ENCODE results near the gene GPR75.

Gene GPR75

GRCh38 chr2:53818854-53819435, 40.8 kb downstream of the GPR75 start:
- 94 to 96% methylated on average over 3 of the region's 3 CpGs for WGBS, 2 experiments
- Histone ChIP-seq H3K36me3 (ENCODE audit: control insufficient read depth, insufficient read depth, low read length) (no peaks in the 10 kb centered on the region), H3K27ac (ENCODE audit: insufficient read depth, low read depth, low read length, poor library complexity, severe bottlenecking) (no peak overlapping the region)

GRCh38 chr2:53813151-53813550, 46.6 kb downstream of the GPR75 start:
- Histone ChIP-seq H3K4me1 (ENCODE audit: control insufficient read depth, insufficient read depth, low read length) (no peaks in the 10 kb centered on the region), H3K36me3 (ENCODE audit: control insufficient read depth, insufficient read depth, low read length) (peaks cover 4% of the 10 kb centered on the region), H3K27ac (ENCODE audit: insufficient read depth, low read depth, low read length, poor library complexity, severe bottlenecking) (no peak overlapping the region), H3K27me3 (ENCODE audit: control insufficient read depth, insufficient read depth, low read length, poor library complexity, severe bottlenecking) (no peaks in the 10 kb centered on the region), H3K4me3 (ENCODE audit: insufficient read depth, low read depth, low read length) (no peak overlapping the region), H3K9me3 (ENCODE audit: control insufficient read depth, low read length) (no peaks in the 10 kb centered on the region)

More at GRCh38 chr2:53818854-53819435, 40.8 kb downstream of the GPR75 start:
- no peaks in the 10 kb centered on the region for H3K9me3 ChIP-seq (ENCODE audit: control insufficient read depth, low read length)
- no peaks in the 10 kb centered on the region for H3K4me1 ChIP-seq (ENCODE audit: control insufficient read depth, insufficient read depth, low read length)
- H3K4me3 ChIP-seq (ENCODE audit: insufficient read depth, low read depth, low read length), result no peak overlapping the region
- no peaks in the 10 kb centered on the region for H3K27me3 ChIP-seq (ENCODE audit: control insufficient read depth, insufficient read depth, low read length, poor library complexity, severe bottlenecking)

GRCh38 chr2:53811601-53812000, 48.2 kb downstream of the GPR75 start:
- H3K27me3 ChIP-seq (ENCODE audit: control insufficient read depth, insufficient read depth, low read length, poor library complexity, severe bottlenecking), result no peaks in the 10 kb centered on the region
- WGBS, 2 experiments, result 93 to 100% methylated on average over 2 of the region's 3 CpGs
- H3K27ac ChIP-seq (ENCODE audit: insufficient read depth, low read depth, low read length, poor library complexity, severe bottlenecking), result no peak overlapping the region
- H3K4me3 ChIP-seq (ENCODE audit: insufficient read depth, low read depth, low read length), result no peak overlapping the region
- H3K36me3 ChIP-seq (ENCODE audit: control insufficient read depth, insufficient read depth, low read length), result peaks cover 6% of the 10 kb centered on the region
- H3K9me3 ChIP-seq (ENCODE audit: control insufficient read depth, low read length), result no peaks in the 10 kb centered on the region
- H3K4me1 ChIP-seq (ENCODE audit: control insufficient read depth, insufficient read depth, low read length), result no peaks in the 10 kb centered on the region
